Gastroesophageal sphincter (tissue), 4 donors: ENCODE measurements around the gene SLC22A5. TPM values are rescaled to one million over a fixed set of nuclear protein-coding genes. Genes with fewer than 3 reads are reported as not detected.

ENCODE experiments used
- ATAC-seq: fragments of 150-250 bp; one replicate; pipeline ENCODE4 v1.9.1; 2016; ENCODE audit warnings: mild to moderate bottlenecking, moderate library complexity
- H3K27ac ChIP-seq, 4 donors: fragments of 200-600 bp; sonication (generic) in 3 of 4; 1 replicate in 3 of 4; 2 replicates in 1 of 4; pipeline ENCODE4 v1.5.1; 2016 to 2019
- H3K27me3 ChIP-seq: fragments of 200-600 bp; sonication (generic); one replicate; pipeline ENCODE4 v1.5.1; 2019
- H3K36me3 ChIP-seq, 2 donors: fragments of 200-600 bp; sonication (generic); one replicate each; pipeline ENCODE4 v1.5.1; 2019; ENCODE audit warnings: control low read depth in 1 of 2
- H3K4me1 ChIP-seq, 3 donors: fragments of 200-600 bp; sonication (generic); 1 replicate in 2 of 3; 2 replicates in 1 of 3; pipeline ENCODE4 v1.5.1; 2016 to 2019; ENCODE audit warnings: control low read depth in 2 of 3
- H3K4me3 ChIP-seq, 2 donors: fragments of 200-600 bp; sonication (generic); one replicate each; pipeline ENCODE4 v1.5.1; 2019; ENCODE audit warnings: mild to moderate bottlenecking in 1 of 2, moderate library complexity in 1 of 2
- H3K9me3 ChIP-seq, 3 donors: fragments of 200-600 bp; sonication (generic); one replicate each; pipeline ENCODE4 v1.5.1; 2017 to 2019; ENCODE audit warnings: control low read depth in 2 of 3
- EP300 ChIP-seq: sonication (generic); formaldehyde crosslinking; IDR thresholded peaks from one replicate; pipeline ENCODE4 v1.6.1; 2017; ENCODE audit warnings: antibody characterized with exemption, mild to moderate bottlenecking
- POLR2A ChIP-seq, 2 donors: fragments of 450-650 bp; IDR thresholded peaks; one replicate each; pipeline ENCODE4 v1.6.1; 2017; ENCODE audit warnings: antibody characterized with exemption in 2 of 2, mild to moderate bottlenecking in 2 of 2, moderate library complexity in 1 of 2
- POLR2AphosphoS5 ChIP-seq: sonication (generic); formaldehyde crosslinking; IDR thresholded peaks from one replicate; pipeline ENCODE4 v1.6.1; 2017; ENCODE audit warnings: antibody characterized with exemption
- WGBS, 2 donors: methylation state at CpG; one replicate each; pipeline ENCODE4 v1.1.5; 2018; ENCODE audit warnings: low coverage in 1 of 2; 5-methylcytosine and 5-hydroxymethylcytosine counted together
- total RNA-seq, 4 donors: library from RNA; depleted of rRNA; stranded (reverse); fragments of >200 nt; gene quantifications; one replicate each; pipeline ENCODE4 v1.1.0, GENCODE V29; 2016
- TF ChIP-seq, protein P1 (sequence below), 4 experiments: fragments of 200-600 bp in 2 of 4; fragments of 450-650 bp in 2 of 4; sonication (generic) in 1 of 4; IDR thresholded peaks; one replicate each; pipeline ENCODE4 v1.5.1; 2017 to 2019; ENCODE audit warnings: antibody characterized with exemption in 4 of 4, mild to moderate bottlenecking in 2 of 4, moderate library complexity in 2 of 4

Gene SLC22A5
- total RNA-seq, 4 donors from 2014 or later: 6.5 to 9.6 (median 7.5) TPM

DNA sequence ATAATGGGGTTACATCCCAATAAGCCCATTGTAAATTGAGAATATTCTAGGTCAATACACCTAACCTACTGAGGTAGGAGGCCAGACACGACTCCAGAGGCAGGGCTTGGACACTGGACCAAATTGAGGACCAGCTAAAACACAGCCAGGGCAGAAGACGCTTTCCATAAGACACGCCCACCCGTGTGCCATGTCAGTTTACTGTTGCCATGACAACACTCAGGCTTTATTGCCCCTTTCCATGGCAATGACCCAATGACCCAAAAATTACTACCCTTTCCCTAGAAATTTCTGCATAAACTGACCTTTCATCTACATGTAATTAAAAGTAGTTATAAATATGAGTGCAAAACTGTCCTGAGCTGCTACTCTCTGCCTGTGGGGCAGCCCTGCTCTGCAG lies 43.8 kb upstream of the SLC22A5 start:
- H3K9me3 ChIP-seq: no peaks in the 10 kb centered on the region
- ATAC-seq: no peak
- no peaks in the 10 kb centered on the region for H3K4me1 ChIP-seq
- TF ChIP-seq, protein P1, sequence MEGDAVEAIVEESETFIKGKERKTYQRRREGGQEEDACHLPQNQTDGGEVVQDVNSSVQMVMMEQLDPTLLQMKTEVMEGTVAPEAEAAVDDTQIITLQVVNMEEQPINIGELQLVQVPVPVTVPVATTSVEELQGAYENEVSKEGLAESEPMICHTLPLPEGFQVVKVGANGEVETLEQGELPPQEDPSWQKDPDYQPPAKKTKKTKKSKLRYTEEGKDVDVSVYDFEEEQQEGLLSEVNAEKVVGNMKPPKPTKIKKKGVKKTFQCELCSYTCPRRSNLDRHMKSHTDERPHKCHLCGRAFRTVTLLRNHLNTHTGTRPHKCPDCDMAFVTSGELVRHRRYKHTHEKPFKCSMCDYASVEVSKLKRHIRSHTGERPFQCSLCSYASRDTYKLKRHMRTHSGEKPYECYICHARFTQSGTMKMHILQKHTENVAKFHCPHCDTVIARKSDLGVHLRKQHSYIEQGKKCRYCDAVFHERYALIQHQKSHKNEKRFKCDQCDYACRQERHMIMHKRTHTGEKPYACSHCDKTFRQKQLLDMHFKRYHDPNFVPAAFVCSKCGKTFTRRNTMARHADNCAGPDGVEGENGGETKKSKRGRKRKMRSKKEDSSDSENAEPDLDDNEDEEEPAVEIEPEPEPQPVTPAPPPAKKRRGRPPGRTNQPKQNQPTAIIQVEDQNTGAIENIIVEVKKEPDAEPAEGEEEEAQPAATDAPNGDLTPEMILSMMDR (IDR thresholded peaks at IDR 0.05): no peak
- no peak for TF ChIP-seq POLR2AphosphoS5
- TF ChIP-seq POLR2A (IDR thresholded peaks at IDR 0.05): no peak
- TF ChIP-seq EP300: no peak
- H3K27ac ChIP-seq: no peak overlapping the region
- H3K36me3 ChIP-seq: peaks cover 0 to 37% of the 10 kb centered on the region in 2 donors
- no peak overlapping the region for H3K4me3 ChIP-seq
- no peaks in the 10 kb centered on the region for H3K27me3 ChIP-seq
- 80 to 85% methylated on average over 3 to 4 of the region's 4 CpGs for WGBS, 2 donors

DNA sequence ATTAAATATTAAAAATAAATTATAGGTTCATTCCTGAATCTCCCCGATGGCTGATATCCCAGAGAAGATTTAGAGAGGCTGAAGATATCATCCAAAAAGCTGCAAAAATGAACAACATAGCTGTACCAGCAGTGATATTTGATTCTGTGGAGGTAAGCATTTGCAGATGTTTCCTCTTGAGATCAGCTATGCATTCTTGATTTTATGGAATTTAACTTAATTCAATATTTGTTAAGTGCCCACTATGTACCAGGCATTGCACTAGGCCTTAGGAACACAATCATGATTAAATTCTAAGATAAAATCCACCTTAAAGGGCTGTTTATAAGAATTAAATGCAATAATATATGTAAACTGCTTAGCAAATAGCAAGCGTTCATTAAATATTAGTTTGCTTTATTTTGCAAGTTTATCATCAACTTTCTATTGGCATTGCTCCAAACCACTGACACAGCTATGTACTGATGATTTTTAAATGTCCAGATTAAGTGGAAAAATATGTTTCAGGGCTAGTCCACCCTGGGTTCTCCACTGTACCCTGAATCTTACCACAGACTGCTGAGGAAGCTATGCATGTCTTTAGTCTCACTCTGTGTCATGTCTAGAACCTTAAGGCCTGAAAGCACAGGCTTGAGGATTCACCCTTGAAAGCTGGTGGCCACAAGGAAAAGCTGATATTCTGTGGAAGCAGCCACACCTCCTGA lies 42.1 kb upstream of the SLC22A5 start:
- Histone ChIP-seq H3K4me3 (no peak overlapping the region), H3K9me3 (no peaks in the 10 kb centered on the region), H3K27me3 (no peaks in the 10 kb centered on the region), H3K4me1 (no peaks in the 10 kb centered on the region), H3K36me3 (peaks cover 0 to 45% of the 10 kb centered on the region in 2 donors), H3K27ac (no peak overlapping the region)
- ATAC-seq: no peak
- 63 to 72% methylated on average over 2 of the region's 2 CpGs for WGBS, 2 donors
- TF ChIP-seq POLR2A (IDR thresholded peaks at IDR 0.05) (no peak), EP300 (no peak), POLR2AphosphoS5 (no peak)
- TF ChIP-seq, protein P1 (IDR thresholded peaks at IDR 0.05): no peak

DNA sequence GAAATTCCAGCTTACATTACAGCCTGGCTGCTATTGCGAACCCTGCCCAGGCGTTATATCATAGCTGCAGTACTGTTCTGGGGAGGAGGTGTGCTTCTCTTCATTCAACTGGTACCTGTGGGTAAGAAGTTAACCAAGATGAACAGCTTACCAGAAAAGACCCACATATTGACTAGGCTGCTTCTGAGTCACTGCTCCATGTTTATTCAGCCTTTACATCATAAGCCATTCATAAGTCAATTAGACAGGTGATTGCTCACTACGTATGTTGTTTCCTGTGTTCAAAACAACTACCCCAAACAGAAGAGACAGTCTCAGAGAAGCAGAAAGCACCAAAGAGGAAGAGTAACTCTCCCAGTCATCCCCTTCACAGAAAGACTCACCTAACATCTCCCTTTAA lies 34.7 kb upstream of the SLC22A5 start:
- H3K27ac ChIP-seq: no peak overlapping the region
- H3K9me3 ChIP-seq: no peaks in the 10 kb centered on the region
- H3K4me3 ChIP-seq: no peak overlapping the region
- no peaks in the 10 kb centered on the region for H3K4me1 ChIP-seq
- H3K27me3 ChIP-seq: no peaks in the 10 kb centered on the region
- TF ChIP-seq POLR2AphosphoS5 (no peak), POLR2A (IDR thresholded peaks at IDR 0.05) (no peak), EP300 (no peak)
- TF ChIP-seq, protein P1 (IDR thresholded peaks at IDR 0.05): no peak
- ATAC-seq: no peak
- 53 to 81% methylated on average over 2 of the region's 3 CpGs for WGBS, 2 donors
- H3K36me3 ChIP-seq: peaks cover 0 to 65% of the 10 kb centered on the region in 2 donors

DNA sequence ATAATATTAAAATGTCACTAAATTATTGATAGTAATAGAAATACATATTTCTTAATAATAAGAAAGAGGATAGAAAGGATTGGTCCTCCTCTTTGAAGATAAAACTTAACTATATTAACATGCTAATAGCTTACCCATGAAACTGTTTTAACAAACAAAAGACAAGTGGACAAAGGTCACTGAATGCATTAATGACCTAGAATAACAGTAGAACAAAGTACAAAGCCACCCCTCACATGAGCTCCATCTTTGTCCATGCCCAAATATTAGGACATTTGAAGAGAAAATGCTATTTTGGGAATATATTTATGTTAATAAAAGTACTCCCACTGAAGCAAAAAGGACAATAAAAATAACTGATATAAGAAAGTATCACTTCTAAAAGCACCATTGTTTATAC lies 34.1 kb upstream of the SLC22A5 start:
- Histone ChIP-seq H3K36me3 (peaks cover 0 to 59% of the 10 kb centered on the region in 2 donors), H3K4me3 (no peak overlapping the region), H3K27ac (no peak overlapping the region), H3K9me3 (no peaks in the 10 kb centered on the region), H3K4me1 (no peaks in the 10 kb centered on the region), H3K27me3 (no peaks in the 10 kb centered on the region)
- TF ChIP-seq POLR2A (IDR thresholded peaks at IDR 0.05) (no peak), EP300 (no peak), POLR2AphosphoS5 (no peak)
- TF ChIP-seq, protein P1 (IDR thresholded peaks at IDR 0.05): no peak
- no peak for ATAC-seq

DNA sequence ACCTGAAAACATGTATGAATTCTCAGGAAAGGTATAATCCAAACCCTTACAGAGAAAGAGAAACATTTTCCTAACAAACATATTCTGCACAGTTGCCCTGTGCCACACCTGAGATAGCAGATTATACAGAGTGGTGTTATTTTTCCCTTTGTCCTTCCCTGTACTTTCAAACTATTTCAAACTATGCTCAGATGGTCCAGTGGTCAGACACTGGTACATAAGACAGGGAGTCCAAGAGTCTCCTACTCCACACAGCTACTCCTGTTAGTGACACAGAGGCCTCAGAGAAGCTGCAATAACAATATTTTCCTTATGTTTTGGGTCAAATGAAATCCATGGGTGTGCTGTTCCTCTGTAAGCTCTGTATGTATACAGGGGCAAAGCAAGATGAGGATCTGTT lies 30.0 kb upstream of the SLC22A5 start:
- H3K4me3 ChIP-seq: no peak overlapping the region
- no peak overlapping the region for H3K27ac ChIP-seq
- no peaks in the 10 kb centered on the region for H3K9me3 ChIP-seq
- no peaks in the 10 kb centered on the region for H3K27me3 ChIP-seq
- no peaks in the 10 kb centered on the region for H3K4me1 ChIP-seq
- ATAC-seq: no peak
- TF ChIP-seq, protein P1 (IDR thresholded peaks at IDR 0.05): no peak
- TF ChIP-seq EP300: no peak
- TF ChIP-seq POLR2A (IDR thresholded peaks at IDR 0.05): no peak
- no peak for TF ChIP-seq POLR2AphosphoS5
- H3K36me3 ChIP-seq: peaks cover 0 to 27% of the 10 kb centered on the region in 2 donors
